ENCODE results near the gene FAM177B. TPM values are rescaled to one million over a fixed set of nuclear protein-coding genes. Genes with fewer than 3 reads are reported as not detected.

The FAM177B gene
- total RNA-seq, 1 experiment from 2014 or later, result not detected

DNA sequence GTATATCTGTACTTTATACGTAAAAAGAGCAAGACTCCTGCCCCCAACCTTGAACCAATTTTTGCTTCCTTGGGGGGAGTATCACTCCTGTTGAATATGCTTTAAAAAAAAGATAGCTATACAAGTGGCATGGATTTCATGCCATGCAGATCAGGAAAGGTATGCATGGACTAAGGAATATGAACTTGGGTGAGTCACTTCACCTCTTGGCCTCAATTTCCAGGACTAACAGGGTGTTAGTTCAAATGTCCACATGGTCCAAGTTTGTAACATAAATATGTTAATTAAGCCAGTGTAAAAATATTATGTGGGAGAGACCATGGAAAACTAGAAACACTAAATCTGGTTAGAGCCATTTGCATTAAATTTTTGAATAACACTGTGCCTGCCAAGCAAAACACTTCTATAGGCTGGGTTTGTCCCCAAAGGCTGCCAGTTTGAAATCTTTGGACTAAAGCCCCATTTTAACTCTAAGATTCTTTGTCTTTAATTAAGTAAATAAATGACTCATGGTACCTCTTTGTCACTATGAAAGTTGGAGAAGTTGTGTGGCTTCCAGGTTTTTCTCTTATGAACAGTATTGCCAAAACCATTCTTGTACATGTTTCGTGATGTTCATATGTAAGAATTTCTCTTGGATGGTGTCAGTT lies 33.1 kb downstream of the FAM177B start:
- no peak for DNase-seq (ENCODE audit: low read depth, low spot score)
- in situ Hi-C loops (cut with HindIII; ENCODE audit: low pct_unique_long_range_greater_than_20kb, low sequenced_read_pairs), result no loop called here

DNA sequence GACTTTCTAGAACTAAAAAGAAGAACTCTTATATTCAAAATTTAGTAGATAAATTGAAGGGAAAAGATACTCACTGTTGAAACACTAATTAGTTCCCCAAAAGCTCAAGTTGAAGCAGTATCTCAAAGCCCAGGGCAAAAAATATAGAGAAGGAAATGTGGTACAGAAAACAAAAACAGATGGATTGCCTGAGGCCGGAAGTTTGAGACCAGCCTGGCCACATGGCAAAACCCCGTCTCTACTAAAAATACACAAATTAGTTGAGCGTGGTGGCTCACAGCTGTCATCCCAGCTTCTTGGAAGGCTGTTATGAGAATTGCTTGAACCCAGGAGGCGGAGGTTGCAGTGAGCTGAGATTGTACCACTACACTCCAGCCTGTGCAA lies 36.0 kb downstream of the FAM177B start:
- DNase-seq (ENCODE audit: low read depth, low spot score), result no peak
- in situ Hi-C loops (cut with HindIII; ENCODE audit: low pct_unique_long_range_greater_than_20kb, low sequenced_read_pairs), result no loop called here

DNA sequence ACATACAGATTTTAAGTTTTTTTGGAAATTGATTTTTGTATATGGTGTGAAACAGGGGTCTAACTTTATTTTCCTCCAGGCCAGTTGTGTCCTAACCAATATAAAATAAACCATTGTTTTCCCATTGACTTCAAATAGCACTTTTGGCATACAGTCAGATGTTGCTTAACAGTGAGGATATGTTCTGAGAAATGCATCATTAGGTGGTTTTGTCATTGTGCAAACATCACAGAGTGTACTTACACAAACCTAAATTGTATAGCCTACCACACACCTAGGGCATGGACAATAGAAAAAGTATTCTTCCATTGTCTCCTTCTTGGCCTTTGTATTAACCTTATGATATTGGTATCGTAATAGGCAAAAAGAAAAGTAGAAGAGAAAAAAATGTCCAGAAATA lies 40.5 kb downstream of the FAM177B start:
- in situ Hi-C loops (cut with HindIII; ENCODE audit: low pct_unique_long_range_greater_than_20kb, low sequenced_read_pairs), result loop anchor here (25.0 kb wide), 1 partner anchor 310 kb away; no protein-coding TSS in a partner anchor
- peak; percentile 73 for DNase-seq (ENCODE audit: low read depth, low spot score)

DNA sequence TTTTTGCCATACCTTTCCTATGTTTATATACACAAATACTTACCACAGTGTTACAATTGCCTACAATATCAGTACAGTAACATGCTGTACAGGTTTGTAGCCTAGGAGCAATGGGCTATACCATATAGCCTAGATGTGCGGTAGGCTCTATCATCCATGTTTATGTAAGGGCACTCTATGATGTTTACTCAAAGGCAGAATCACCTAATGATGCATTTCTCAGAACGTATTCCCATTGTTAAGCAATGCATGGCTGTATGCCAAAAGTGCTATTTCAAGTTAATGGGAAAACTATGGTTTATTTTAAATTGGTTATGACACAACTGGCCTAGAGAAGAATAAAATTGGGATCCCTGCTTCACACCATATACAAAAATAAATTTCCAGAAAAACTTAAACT lies 41.0 kb downstream of the FAM177B start:
- in situ Hi-C loops (cut with HindIII; ENCODE audit: low pct_unique_long_range_greater_than_20kb, low sequenced_read_pairs), result loop anchor here (25.0 kb wide), 1 partner anchor 309 kb away; no protein-coding TSS in a partner anchor
- no peak for DNase-seq (ENCODE audit: low read depth, low spot score)

DNA sequence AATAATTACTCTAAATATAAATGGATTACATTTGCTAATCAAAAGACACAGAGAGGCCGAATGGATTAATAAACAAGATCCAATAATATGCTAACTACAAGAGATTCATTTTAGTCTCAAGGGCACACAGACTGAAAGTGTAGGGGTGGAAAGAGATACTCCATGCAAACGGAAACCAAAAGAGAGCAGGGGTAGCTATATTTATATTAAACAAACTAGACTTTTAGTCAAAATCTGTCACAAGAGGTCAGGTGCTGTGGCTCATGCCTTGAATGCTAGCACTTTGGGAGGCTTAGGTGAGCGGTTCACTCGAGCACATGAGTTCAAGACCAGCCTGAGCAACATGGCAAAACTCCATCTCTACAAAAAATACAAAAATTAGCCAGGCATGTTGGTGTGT lies 44.2 kb downstream of the FAM177B start:
- in situ Hi-C loops (cut with HindIII; ENCODE audit: low pct_unique_long_range_greater_than_20kb, low sequenced_read_pairs), result loop anchor here (25.0 kb wide), 1 partner anchor 306 kb away; no protein-coding TSS in a partner anchor
- no peak for DNase-seq (ENCODE audit: low read depth, low spot score)

DNA sequence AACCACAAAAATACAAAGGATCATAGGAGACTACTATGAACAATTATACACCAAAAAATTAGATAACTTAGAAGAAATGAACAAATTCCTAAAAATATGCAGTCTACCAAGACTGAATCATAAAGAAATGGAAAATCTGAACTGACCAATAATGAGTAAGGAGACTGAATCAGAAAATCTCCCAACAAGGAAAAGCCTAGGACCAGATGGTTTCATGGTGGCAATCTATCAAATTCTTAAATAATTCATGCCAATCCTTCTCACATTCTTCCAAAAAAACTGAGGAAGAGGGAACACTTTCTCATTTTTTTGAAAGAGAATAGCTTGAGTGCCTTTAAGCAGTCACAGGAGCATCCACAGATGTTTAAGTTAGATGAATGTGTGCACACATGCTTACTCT lies 46.0 kb downstream of the FAM177B start:
- DNase-seq (ENCODE audit: low read depth, low spot score), result no peak

DNA sequence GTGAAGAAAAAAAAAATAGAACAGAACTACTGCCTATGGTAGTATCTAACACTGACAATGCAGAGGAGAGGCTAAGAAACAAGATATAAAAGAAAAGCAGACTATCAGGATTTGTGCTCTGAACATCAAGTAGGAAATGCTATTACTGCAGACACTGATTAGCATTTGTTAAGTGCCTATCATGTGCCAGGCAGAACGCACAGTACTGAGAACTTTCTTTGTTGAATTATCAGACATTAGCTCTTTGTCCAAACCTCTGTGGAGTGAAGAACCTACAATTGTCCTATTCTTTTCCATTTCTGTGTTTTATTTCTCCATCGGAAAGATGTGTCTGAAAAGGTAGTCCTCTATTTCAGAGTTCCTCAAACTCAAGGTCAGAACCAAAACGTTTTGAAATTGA lies 47.4 kb downstream of the FAM177B start:
- in situ Hi-C loops (cut with HindIII; ENCODE audit: low pct_unique_long_range_greater_than_20kb, low sequenced_read_pairs), result loop anchor here (25.0 kb wide), 1 partner anchor 303 kb away; no protein-coding TSS in a partner anchor
- DNase-seq (ENCODE audit: low read depth, low spot score), result peak; percentile 96

More for the DNA sequence above, 46.0 kb downstream of the FAM177B start:
- in situ Hi-C loops (cut with HindIII; ENCODE audit: low pct_unique_long_range_greater_than_20kb, low sequenced_read_pairs), result loop anchor here (25.0 kb wide), 1 partner anchor 304 kb away; no protein-coding TSS in a partner anchor

DNA sequence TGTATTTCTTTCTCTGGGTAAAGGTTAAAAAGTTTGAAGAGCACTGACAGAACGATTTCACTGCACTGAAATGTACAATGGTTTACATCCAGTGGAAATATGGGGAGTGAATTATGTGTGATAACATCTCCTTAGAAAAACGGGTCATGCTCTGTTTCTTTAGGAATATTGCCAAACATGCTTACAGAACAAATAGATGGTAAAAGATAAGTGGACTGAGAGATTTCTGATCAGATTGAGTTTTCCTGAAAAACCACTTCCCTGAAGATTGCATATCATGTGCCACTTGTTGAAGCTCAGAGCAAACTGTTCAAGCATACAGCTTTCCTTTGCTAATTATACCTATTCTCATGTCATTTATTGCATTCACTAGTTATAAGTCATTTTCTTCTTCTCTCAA lies 47.9 kb downstream of the FAM177B start:
- DNase-seq (ENCODE audit: low read depth, low spot score), result peak; percentile 57
- in situ Hi-C loops (cut with HindIII; ENCODE audit: low pct_unique_long_range_greater_than_20kb, low sequenced_read_pairs), result loop anchor here (25.0 kb wide), 1 partner anchor 302 kb away; no protein-coding TSS in a partner anchor

DNA sequence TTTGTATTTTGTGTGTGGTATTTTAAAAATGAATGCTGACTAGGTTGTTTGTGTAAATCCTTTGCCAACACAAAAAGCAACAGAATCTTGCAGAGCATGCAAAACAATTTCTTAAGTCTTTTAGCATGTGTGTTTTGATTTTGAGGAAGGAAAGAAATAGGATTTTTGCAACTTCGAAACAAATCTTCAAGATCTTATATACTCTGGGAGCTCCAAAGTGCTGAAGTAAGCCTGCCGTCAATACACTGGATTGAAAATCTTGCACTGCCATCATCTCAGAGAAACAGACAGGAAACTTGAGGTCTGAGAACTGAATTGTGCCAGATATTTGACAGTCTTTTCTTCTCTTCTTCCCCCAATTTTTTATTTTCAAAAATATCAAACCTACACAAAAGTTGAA lies 48.5 kb downstream of the FAM177B start:
- no peak for DNase-seq (ENCODE audit: low read depth, low spot score)
- in situ Hi-C loops (cut with HindIII; ENCODE audit: low pct_unique_long_range_greater_than_20kb, low sequenced_read_pairs), result loop anchor here (25.0 kb wide), 1 partner anchor 302 kb away; no protein-coding TSS in a partner anchor

DNA sequence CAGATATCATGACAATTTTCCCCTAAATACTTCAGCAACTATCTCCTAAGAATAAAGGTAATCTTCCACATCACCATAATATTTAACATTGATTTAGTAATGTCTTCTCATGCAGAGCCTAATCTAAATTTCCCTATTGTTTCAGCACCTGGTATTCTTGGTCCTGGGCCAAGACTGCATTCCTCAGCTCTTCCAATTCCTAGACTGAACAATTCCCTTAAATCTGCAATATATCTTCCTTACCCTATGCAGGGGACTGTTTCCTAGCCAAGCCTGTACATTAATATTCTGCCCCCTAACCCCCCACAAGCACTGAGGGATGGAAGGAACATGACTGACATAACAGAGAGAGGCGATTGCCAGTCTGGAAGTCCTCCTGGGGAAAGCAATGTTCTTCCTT lies 49.1 kb downstream of the FAM177B start:
- in situ Hi-C loops (cut with HindIII; ENCODE audit: low pct_unique_long_range_greater_than_20kb, low sequenced_read_pairs), result loop anchor here (25.0 kb wide), 1 partner anchor 301 kb away; no protein-coding TSS in a partner anchor
- no peak for DNase-seq (ENCODE audit: low read depth, low spot score)

DNA sequence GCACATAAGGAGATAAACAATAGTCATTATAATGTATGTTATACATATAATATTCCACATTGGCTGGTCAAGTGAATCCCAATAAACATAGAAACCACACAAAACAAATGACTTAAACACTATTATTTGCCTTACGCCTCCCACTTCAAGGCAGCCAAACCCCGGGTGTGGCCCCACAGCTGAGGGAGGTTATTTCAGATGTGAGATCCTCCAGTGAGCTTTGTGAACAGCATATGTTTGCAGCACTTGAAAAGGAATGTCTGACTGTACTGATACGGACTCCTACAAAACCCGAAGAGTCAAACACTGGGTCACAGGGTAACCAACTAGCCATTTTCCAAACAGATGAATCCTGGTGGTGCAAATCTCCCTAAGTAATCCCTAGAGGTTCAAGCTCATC lies 50.7 kb downstream of the FAM177B start:
- in situ Hi-C loops (cut with HindIII; ENCODE audit: low pct_unique_long_range_greater_than_20kb, low sequenced_read_pairs), result loop anchor here (25.0 kb wide), 1 partner anchor 300 kb away; no protein-coding TSS in a partner anchor
- no peak for DNase-seq (ENCODE audit: low read depth, low spot score)

DNA sequence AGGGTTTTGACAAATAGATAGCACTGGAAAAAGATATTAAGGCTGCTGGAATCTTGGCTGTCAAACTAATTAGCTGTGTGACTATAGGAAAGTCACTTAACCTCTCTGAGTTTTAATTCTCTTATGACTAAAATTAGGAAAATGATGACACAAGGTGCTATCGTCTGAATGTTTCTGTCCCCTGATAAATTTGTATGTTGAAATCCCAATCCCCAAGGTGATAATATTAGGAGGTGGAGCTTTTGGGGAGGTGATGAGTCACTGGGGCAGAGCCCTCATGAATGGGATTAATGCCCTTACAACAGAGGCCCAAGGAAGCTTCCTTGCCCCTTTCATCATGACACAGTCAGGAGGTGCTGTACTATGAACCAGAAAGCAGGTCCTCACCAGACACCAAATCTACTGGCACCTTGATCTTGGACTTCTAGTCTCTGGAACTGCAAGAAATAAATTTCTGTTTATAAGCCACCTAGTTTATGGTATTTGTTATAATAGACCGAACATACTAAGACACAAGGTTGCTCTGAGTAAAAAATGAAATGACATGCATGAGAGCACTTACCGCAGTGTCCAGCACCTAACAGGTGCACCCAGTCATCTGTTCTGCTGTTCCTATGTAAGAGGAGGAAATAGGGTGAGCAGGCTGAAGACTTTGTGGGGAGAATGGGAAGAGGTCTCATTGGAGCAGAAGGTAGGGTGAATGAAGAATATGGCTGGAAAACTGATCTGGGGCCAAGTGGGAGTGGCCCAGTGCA lies 51.6 kb downstream of the FAM177B start:
- no peak for DNase-seq (ENCODE audit: low read depth, low spot score)
- in situ Hi-C loops (cut with HindIII; ENCODE audit: low pct_unique_long_range_greater_than_20kb, low sequenced_read_pairs), result loop anchor here (25.0 kb wide), 1 partner anchor 299 kb away; no protein-coding TSS in a partner anchor

DNA sequence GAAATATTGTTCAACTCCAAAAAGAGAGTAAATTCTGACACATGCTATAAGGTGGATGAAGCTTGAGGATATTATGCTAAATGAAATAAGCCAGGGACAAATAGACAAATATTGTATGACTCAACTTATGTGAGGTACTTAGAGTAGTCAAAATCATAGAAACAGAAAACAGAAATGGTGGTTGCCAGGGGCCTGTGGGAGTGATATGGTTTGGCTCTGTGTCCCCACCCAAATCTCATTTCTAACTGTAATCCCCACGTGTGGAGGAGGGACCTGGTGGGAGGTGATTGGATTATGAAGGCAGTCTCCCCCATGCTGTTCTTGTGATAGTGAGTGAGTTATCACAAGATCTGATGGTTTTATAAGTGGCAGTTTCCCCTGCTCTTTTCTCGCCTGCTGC lies 53.1 kb downstream of the FAM177B start:
- no peak for DNase-seq (ENCODE audit: low read depth, low spot score)
- in situ Hi-C loops (cut with HindIII; ENCODE audit: low pct_unique_long_range_greater_than_20kb, low sequenced_read_pairs), result loop anchor here (25.0 kb wide), 1 partner anchor 297 kb away; no protein-coding TSS in a partner anchor

DNA sequence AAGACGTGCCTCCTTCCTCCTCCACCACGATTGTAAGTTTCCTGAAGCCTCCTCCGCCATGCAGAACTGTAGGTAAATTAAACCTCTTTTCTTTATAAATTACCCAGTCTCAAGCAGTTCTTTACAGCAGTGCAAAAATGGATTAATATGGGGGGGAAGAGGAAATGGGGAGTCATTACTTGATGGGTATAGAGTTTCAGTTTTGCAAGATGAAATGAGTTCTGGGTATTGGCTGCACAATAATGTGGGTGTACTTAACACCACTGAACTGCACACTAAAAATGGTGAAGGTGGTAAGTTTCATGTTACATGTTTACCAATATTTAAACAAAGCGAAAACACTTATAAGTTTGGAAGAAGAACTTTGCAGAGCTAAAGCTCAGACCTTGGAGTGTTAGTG lies 53.5 kb downstream of the FAM177B start:
- in situ Hi-C loops (cut with HindIII; ENCODE audit: low pct_unique_long_range_greater_than_20kb, low sequenced_read_pairs), result loop anchor here (25.0 kb wide), 1 partner anchor 297 kb away; no protein-coding TSS in a partner anchor
- no peak for DNase-seq (ENCODE audit: low read depth, low spot score)

DNA sequence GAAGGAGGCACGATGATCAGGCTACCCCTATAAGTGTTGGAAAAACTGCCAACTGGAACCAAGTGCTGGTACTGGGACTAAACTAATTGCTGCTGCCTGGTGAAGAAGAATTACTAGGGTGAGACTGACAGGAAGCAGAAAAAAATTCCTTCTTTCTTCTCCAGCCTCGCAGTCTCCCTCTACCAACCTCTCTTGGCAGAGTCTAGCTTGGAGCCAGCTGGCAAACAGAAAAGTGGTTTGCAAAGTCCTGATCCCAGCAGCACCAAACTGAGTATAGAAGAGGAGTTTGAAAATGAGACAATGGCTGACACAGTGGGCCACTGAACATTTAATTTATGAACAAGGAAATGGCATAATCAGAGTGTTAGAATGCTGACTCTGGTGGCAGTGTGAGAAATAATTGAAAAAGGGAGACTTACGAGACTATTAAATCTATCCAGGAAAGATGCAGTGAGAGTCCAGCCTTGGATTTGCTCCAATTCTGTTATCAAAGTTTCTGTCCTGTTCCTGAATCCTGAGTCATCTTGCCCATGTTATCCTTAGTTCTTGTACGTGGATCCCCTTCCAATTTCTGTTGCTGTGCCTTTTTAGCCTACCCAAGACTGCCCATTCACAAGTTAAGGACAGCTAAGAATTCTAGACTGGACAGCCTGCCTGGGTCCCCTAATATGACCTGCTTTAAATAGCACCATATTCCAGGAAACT lies 54.2 kb downstream of the FAM177B start:
- in situ Hi-C loops (cut with HindIII; ENCODE audit: low pct_unique_long_range_greater_than_20kb, low sequenced_read_pairs), result loop anchor here (25.0 kb wide), 1 partner anchor 296 kb away; no protein-coding TSS in a partner anchor
- no peak for DNase-seq (ENCODE audit: low read depth, low spot score)

DNA sequence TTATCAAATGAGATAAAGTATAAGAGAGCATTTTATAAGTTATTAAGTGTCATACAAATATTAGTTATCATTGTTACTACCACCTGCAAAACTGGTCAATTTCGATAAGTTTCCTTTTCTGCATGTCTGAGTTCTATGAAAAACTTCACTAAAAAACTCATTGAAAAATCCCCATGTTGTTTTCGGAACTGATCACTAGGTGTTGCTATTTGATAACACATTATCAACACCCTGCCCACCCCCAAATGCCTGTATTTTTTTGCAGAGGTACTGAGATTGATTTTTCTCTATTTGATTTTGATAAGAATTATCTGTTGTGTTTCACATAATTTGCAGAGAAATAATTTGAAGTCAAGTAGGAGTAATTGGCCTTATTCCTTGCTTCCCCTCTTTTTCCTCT lies 55.7 kb downstream of the FAM177B start:
- DNase-seq (ENCODE audit: low read depth, low spot score), result peak; percentile 49
- in situ Hi-C loops (cut with HindIII; ENCODE audit: low pct_unique_long_range_greater_than_20kb, low sequenced_read_pairs), result loop anchor here (25.0 kb wide), 1 partner anchor 295 kb away; no protein-coding TSS in a partner anchor

DNA sequence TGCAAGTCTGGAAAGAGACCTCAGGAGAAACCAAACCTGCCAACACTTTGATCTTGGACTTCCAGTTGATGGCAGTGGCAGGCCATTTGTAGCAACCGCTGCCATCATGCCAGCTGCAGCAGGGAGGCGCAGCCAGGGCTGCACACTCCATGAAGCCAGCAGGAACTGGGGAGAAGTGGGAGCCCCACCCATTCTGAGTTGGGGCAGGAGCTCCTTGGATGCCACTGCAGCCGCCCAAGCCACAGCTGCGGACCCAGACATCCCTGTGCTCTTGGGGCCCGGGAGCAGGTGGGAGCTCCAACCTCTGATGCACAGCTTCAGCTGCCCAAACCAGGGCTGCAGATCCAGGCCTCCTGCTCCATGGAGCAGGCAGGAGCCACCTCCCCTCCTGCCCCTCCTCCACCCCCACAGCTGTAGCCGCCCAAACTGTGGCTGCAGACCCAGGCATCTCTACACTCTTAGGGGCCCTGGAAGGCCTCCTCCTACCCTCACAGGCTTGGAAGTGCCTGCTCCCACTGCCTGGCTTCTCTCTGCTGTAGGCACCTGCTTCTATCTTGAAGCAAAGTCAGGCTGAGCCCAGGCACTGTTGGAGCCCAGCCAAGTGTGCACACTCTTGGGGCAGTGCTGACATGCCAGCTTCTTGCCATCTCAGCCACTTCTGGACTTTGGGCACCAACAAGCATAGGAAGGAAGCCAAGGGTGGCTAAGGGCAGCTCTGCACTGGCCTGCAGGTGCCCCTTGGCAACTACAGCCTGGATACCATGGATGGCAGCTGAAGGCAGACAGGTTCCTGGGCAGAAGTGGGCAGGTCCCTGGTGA lies 57.9 kb downstream of the FAM177B start:
- peak; percentile 54 for DNase-seq (ENCODE audit: low read depth, low spot score)
- in situ Hi-C loops (cut with HindIII; ENCODE audit: low pct_unique_long_range_greater_than_20kb, low sequenced_read_pairs), result loop anchor here (25.0 kb wide), 1 partner anchor 292 kb away; no protein-coding TSS in a partner anchor

All from SK-MEL-5 (cell line).